ENCODE data around the gene ELAVL4.

Gene ELAVL4

GRCh38 chr1:50084389-50084788 lies 24.3 kb upstream of the ELAVL4 start:
- Mint-ChIP-seq H3K27me3 (ENCODE audit: low read depth, poor library complexity) (peaks cover 5% of the 10 kb centered on the region), H3K27ac (no peak overlapping the region), H3K36me3 (ENCODE audit: low read depth) (no peaks in the 10 kb centered on the region), H3K4me3 (no peak overlapping the region), H3K9me3 (peaks cover 57% of the 10 kb centered on the region), H3K4me1 (no peaks in the 10 kb centered on the region)
- no peak for DNase-seq
- TF ChIP-seq CTCF (IDR thresholded peaks at IDR 0.05), result no peak

DNA sequence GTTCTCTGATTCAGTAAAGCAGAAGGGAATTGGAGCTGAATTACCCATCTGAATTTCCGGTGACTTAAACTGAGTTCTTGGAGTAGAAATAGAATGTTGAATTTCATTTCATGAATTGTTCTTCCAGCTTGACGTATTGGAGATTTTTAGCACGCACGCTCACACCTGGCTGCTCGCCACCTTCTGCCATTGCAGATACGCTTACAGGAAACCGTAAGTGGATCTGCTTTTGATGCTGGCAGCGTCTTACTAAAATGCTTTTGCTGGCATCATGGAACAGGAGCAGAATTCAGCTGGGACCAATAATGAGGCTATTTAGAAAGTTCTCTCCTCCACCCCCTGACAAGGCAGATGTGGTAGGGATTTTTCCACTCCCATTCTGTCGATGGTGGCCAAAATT lies 17.7 kb upstream of the ELAVL4 start:
- DNase-seq, result no peak
- Mint-ChIP-seq H3K36me3 (ENCODE audit: low read depth) (no peaks in the 10 kb centered on the region), H3K4me3 (no peak overlapping the region), H3K4me1 (no peaks in the 10 kb centered on the region), H3K9me3 (peaks cover 68% of the 10 kb centered on the region), H3K27ac (no peak overlapping the region), H3K27me3 (ENCODE audit: low read depth, poor library complexity) (peaks cover 5% of the 10 kb centered on the region)
- no peak for TF ChIP-seq CTCF (IDR thresholded peaks at IDR 0.05)

- no peaks in the 10 kb centered on the region for H3K4me1 Mint-ChIP-seq
- H3K27ac Mint-ChIP-seq, result no peak overlapping the region
- no peak for TF ChIP-seq CTCF (IDR thresholded peaks at IDR 0.05)
- no peaks in the 10 kb centered on the region for H3K27me3 Mint-ChIP-seq (ENCODE audit: low read depth, poor library complexity)
- H3K36me3 Mint-ChIP-seq (ENCODE audit: low read depth), result no peaks in the 10 kb centered on the region
- peaks cover 57% of the 10 kb centered on the region for H3K9me3 Mint-ChIP-seq
- H3K4me3 Mint-ChIP-seq, result no peak overlapping the region
- no peak for DNase-seq
Observed at GRCh38 chr1:50095716-50096115, 13.0 kb upstream of the ELAVL4 start.

- Mint-ChIP-seq H3K27ac (no peak overlapping the region), H3K4me1 (no peaks in the 10 kb centered on the region), H3K27me3 (ENCODE audit: low read depth, poor library complexity) (no peaks in the 10 kb centered on the region), H3K36me3 (ENCODE audit: low read depth) (no peaks in the 10 kb centered on the region), H3K9me3 (peaks cover 46% of the 10 kb centered on the region), H3K4me3 (no peak overlapping the region)
- no peak for TF ChIP-seq CTCF (IDR thresholded peaks at IDR 0.05)
- DNase-seq, result no peak
Observed at GRCh38 chr1:50097021-50097679, 11.6 kb upstream of the ELAVL4 start.

DNA sequence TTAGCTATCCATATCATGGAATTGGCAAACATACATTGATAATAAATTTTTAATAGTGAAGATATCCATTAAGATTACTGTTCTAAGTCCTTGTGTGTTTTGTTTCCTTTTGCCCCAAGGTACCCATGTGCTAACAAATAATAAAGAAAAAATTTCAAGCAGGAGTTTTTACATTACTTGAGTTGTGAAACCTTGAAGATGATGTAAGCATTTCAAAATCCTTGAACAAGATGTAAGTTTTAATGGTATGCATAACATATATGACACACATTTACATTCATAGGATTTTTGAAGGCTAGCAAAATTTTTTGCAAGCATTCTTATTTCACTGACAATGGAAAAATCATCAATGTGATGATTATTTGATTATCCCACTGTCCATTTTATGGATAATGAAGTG lies 10.9 kb upstream of the ELAVL4 start:
- Mint-ChIP-seq H3K27ac (no peak overlapping the region), H3K4me1 (no peaks in the 10 kb centered on the region), H3K4me3 (no peak overlapping the region), H3K9me3 (peaks cover 45% of the 10 kb centered on the region), H3K27me3 (ENCODE audit: low read depth, poor library complexity) (no peaks in the 10 kb centered on the region), H3K36me3 (ENCODE audit: low read depth) (no peaks in the 10 kb centered on the region)
- no peak for DNase-seq
- TF ChIP-seq CTCF (IDR thresholded peaks at IDR 0.05), result no peak

DNA sequence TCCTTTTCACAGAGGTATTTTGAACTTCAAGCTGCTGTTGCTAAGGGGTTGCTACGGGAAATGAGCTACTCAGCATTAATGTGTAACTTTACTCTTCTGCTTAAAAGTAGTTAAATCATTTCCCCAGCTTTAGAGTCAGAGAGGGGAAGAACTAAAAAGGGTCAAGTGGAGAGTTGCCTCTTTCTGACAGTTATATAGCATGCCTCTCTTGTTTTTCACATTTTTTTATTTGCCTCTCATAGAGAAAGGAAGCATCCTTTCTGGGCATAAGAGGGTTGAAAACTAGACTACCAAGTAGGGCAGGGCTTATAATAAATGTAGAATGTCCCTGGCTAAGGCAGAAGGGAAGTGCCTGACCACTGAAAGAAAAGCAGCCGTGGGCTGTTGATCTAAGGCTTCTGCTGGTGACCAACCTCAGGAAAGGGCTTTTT lies 10.1 kb upstream of the ELAVL4 start:
- no peak for DNase-seq
- H3K9me3 Mint-ChIP-seq, result peaks cover 45% of the 10 kb centered on the region
- no peaks in the 10 kb centered on the region for H3K4me1 Mint-ChIP-seq
- no peak overlapping the region for H3K27ac Mint-ChIP-seq
- no peak overlapping the region for H3K4me3 Mint-ChIP-seq
- no peaks in the 10 kb centered on the region for H3K36me3 Mint-ChIP-seq (ENCODE audit: low read depth)
- H3K27me3 Mint-ChIP-seq (ENCODE audit: low read depth, poor library complexity), result peaks cover under 1% of the 10 kb centered on the region
- no peak for TF ChIP-seq CTCF (IDR thresholded peaks at IDR 0.05)
